Measurements from ENCODE around the gene EZH1.
A peak's percentile ranks its signal among the peaks of the same experiment; 100 is the strongest.

GRCh38 chr17:42677012-42677857 lies 67.6 kb downstream of the EZH1 start:
- TF ChIP-seq POLR2A (IDR thresholded peaks at IDR 0.05) (no peak), CTCF (IDR thresholded peaks at IDR 0.05) (no peak), EP300 (IDR thresholded peaks at IDR 0.05) (peak; percentile 45 to 84)
